Measurements from ENCODE around the gene CTU2. TPM values are rescaled to one million over a fixed set of nuclear protein-coding genes. Genes with fewer than 3 reads are reported as not detected.
"Not testable (repeated sequence)": the region's sequence is repeated elsewhere in the genome, so short reads cannot be mapped to it uniquely, and the experiment has no call there.

CTU2 gene
- total RNA-seq, 4 donors from 2014 or later, result 9.4 to 9.9 (median 9.5) TPM

DNA sequence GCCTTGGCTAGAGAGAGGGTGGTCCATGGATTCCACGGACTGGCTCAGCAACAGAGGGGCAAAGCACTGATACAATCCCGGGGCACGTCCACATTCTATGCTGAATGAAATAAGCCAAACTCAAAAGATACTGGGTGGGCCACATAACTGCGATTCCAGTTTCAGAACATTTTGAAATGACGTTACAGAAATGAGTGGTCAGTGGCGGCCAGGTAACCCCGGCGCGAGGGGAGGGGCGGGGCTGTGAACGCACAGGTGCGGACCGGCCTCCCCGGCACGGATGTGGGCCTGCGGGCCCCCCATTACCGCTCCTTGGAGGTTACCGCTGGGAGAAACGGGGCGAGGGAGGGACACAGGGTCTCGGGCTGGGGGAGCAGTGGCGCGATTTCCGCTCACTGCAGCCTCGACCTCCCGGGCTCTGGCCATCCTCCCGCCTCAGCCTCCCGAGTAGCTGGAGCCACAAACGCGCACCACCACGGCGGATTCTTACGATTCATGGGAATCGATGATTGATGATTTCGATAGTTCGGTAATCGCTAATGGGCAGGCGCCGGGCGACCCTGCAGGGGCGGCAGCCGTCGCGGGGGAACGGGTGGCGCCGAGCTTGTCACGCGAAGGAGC, 44.0 kb upstream of the CTU2 start:
- WGBS, 2 donors, result 2 to 3% methylated on average over 41 to 46 of the region's 49 CpGs
- peak overlapping the region; percentile 63 for H3K4me3 ChIP-seq (ENCODE audit: low read depth, poor library complexity, severe bottlenecking)
- DNase-seq (ENCODE audit: low spot score in 2 of 2), result peak in 1 of 2 donors; percentile 86
- TF ChIP-seq, protein P1, sequence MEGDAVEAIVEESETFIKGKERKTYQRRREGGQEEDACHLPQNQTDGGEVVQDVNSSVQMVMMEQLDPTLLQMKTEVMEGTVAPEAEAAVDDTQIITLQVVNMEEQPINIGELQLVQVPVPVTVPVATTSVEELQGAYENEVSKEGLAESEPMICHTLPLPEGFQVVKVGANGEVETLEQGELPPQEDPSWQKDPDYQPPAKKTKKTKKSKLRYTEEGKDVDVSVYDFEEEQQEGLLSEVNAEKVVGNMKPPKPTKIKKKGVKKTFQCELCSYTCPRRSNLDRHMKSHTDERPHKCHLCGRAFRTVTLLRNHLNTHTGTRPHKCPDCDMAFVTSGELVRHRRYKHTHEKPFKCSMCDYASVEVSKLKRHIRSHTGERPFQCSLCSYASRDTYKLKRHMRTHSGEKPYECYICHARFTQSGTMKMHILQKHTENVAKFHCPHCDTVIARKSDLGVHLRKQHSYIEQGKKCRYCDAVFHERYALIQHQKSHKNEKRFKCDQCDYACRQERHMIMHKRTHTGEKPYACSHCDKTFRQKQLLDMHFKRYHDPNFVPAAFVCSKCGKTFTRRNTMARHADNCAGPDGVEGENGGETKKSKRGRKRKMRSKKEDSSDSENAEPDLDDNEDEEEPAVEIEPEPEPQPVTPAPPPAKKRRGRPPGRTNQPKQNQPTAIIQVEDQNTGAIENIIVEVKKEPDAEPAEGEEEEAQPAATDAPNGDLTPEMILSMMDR (IDR thresholded peaks at IDR 0.05), result no peak
- TF ChIP-seq POLR2A (IDR thresholded peaks at IDR 0.05), result no peak
- intact Hi-C loops (cut with DNase I; ENCODE audit: low total_unique reads), result no loop called here

- H3K4me3 ChIP-seq (ENCODE audit: low read depth, poor library complexity, severe bottlenecking), result peak within 1 kb of the TSS; percentile 79
- no peak for TF ChIP-seq POLR2A (IDR thresholded peaks at IDR 0.05)
- TF ChIP-seq, protein P1 (IDR thresholded peaks at IDR 0.05), result no peak
- DNase-seq (ENCODE audit: low spot score in 2 of 2), result peak; percentile 96 to 99
- 1% methylated on average over 31 to 71 of the region's 88 CpGs for WGBS, 2 donors
- intact Hi-C loops (cut with DNase I; ENCODE audit: low total_unique reads), result no loop called here
Observed at GRCh38 chr16:88662843-88663606, 43.3 kb upstream of the CTU2 start, which contains the start of gene MVD. Gene MVD (minus strand): TSS chr16:88663091. CDS start chr16:88663080, 11 bp downstream.

GRCh38 chr16:88665148-88665547, 41.2 kb upstream of the CTU2 start:
- DNase-seq (ENCODE audit: low spot score in 2 of 2), result peak in 1 of 2 donors; percentile 85
- TF ChIP-seq POLR2A (IDR thresholded peaks at IDR 0.05), result no peak
- TF ChIP-seq, protein P1 (IDR thresholded peaks at IDR 0.05), result no peak
- H3K4me3 ChIP-seq (ENCODE audit: low read depth, poor library complexity, severe bottlenecking), result no peak overlapping the region
- 51 to 54% methylated on average over 4 of the region's 4 CpGs for WGBS, 2 donors
- intact Hi-C loops (cut with DNase I; ENCODE audit: low total_unique reads), result no loop called here

DNA sequence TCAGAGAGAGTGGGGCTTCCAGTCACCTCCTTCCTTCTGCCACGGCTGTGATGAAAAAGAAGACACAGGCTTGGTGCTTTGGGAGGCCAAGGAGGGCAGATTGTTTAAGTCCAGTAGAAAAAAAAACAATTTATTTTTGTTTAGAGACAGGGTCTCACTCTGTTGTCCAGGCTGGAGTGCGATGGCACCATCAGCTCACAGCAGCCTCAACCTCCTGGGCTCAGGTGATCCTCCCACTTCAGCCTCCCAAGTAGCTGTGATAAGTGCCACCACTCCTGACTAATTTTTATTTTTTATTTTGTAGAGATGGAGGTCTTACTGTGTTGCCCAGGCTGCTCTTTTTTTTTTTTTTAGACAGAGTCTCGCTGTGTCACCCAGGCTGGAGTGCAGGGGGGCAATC, 40.7 kb upstream of the CTU2 start:
- WGBS, 2 donors, result 89 to 93% methylated on average over 3 of the region's 3 CpGs
- intact Hi-C loops (cut with DNase I; ENCODE audit: low total_unique reads), result no loop called here
- no peak overlapping the region for H3K4me3 ChIP-seq (ENCODE audit: low read depth, poor library complexity, severe bottlenecking)
- no peak for DNase-seq (ENCODE audit: low spot score in 2 of 2)
- TF ChIP-seq, protein P1 (IDR thresholded peaks at IDR 0.05), result no peak
- no peak for TF ChIP-seq POLR2A (IDR thresholded peaks at IDR 0.05)

DNA sequence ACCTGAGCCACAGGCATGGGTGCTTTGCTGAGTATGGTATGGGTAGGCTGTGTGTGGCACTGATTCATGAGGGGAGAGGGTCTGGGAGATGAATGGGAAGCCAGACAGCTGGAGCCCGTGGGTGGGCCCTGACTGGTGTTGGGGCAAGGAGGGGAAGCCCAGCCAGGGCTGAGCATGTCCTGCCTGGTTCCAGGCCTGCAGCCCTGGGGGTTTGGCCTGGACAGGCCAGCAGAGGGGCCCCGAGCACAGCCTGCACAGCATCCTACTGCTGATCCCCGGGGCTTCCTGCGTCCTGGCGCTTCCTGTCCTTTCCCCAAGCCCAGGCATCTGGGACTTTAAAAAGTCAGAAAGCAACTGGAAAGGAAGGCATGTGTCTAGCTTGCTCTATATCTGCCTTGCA, 38.8 kb upstream of the CTU2 start:
- no peak for TF ChIP-seq POLR2A (IDR thresholded peaks at IDR 0.05)
- TF ChIP-seq, protein P1 (IDR thresholded peaks at IDR 0.05), result no peak
- no peak for DNase-seq (ENCODE audit: low spot score in 2 of 2)
- no peak overlapping the region for H3K4me3 ChIP-seq (ENCODE audit: low read depth, poor library complexity, severe bottlenecking)
- WGBS, 2 donors, result 62 to 63% methylated on average over 4 to 5 of the region's 5 CpGs
- intact Hi-C loops (cut with DNase I; ENCODE audit: low total_unique reads), result no loop called here

- DNase-seq (ENCODE audit: low spot score in 2 of 2); H3K4me3 ChIP-seq (ENCODE audit: low read depth, poor library complexity, severe bottlenecking); intact Hi-C loops (cut with DNase I; ENCODE audit: low total_unique reads): not testable (repeated sequence)
- 85 to 93% methylated on average over 8 of the region's 8 CpGs for WGBS, 2 donors
Observed at GRCh38 chr16:88669493-88669892, 36.8 kb upstream of the CTU2 start.
